H1 (cell line): ENCODE measurements around the gene EBF3. TPM values are rescaled to one million over a fixed set of nuclear protein-coding genes. Genes with fewer than 3 reads are reported as not detected.

Source experiments
- CTCF ChIA-PET: fragments of 300-600 bp; sonication (Branson Sonifier 250); formaldehyde crosslinking; loops from one replicate; lab custom pipeline; 2021; ENCODE audit not compliant: partially characterized antibody; lab: Charles Lee
- POLR2A ChIA-PET: fragments of 300-600 bp; sonication (Branson Sonifier 250); formaldehyde crosslinking; loops from one replicate; lab custom pipeline; 2021; ENCODE audit warnings: inconsistent platforms; ENCODE audit not compliant: partially characterized antibody; lab: Charles Lee
- DNase-seq, 2 experiments: peaks; one replicate each; pipeline versions ENCODE4 v3.0.0 to v3.0.0-alpha.2; 2010 to 2022; ENCODE audit warnings: low spot score in 2 of 2, low read depth in 1 of 2, mixed read lengths in 1 of 2
- FAIRE-seq: peaks from 2 replicates; lab custom pipeline; 2011; peaks lifted over from hg19 to GRCh38; lab: Jason Lieb, UNC
- H2AFZ ChIP-seq: 2 replicates; pipeline ENCODE4 v1.8.1; 2012; ENCODE audit warnings: low read length, inconsistent platforms
- H2AK5ac ChIP-seq: 2 replicates; pipeline ENCODE4 v1.6.1; 2013; ENCODE audit warnings: low read depth, low read length
- H2BK120ac ChIP-seq: replicated peaks from 2 replicates; pipeline ENCODE3; 2013; ENCODE audit warnings: low read depth, low read length, inconsistent platforms
- H2BK12ac ChIP-seq: 2 replicates; pipeline ENCODE4 v1.6.1; 2013; ENCODE audit warnings: low read depth, low read length
- H2BK15ac ChIP-seq: 2 replicates; pipeline ENCODE4 v1.6.1; 2013; ENCODE audit warnings: low read length
- H2BK20ac ChIP-seq: 2 replicates; pipeline ENCODE4 v1.6.1; 2013; ENCODE audit warnings: low read length
- H2BK5ac ChIP-seq: 2 replicates; pipeline ENCODE4 v1.6.1; 2013; ENCODE audit warnings: low read depth, low read length
- H3K14ac ChIP-seq: 2 replicates; pipeline ENCODE4 v1.6.1; 2013; ENCODE audit warnings: inconsistent platforms; ENCODE audit not compliant: insufficient read length
- H3K18ac ChIP-seq: 2 replicates; pipeline ENCODE4 v1.6.1; 2013; ENCODE audit warnings: low read length; ENCODE audit errors: extremely low read depth
- H3K23ac ChIP-seq: 2 replicates; pipeline ENCODE4 v1.6.1; 2013; ENCODE audit warnings: inconsistent platforms; ENCODE audit not compliant: insufficient read length
- H3K23me2 ChIP-seq: 2 replicates; pipeline ENCODE4 v1.6.1; 2013; ENCODE audit warnings: low read depth, low read length
- H3K27ac ChIP-seq: 2 replicates; pipeline ENCODE4 v1.6.1; 2011; ENCODE audit warnings: low read depth, low read length, inconsistent platforms
- H3K27me3 ChIP-seq, 4 experiments: replicated peaks in 1 of 4; 1 replicate in 1 of 4; 2 replicates in 3 of 4; pipeline versions ENCODE4 v1.6.1 to v1.8.1; 2011 to 2013; ENCODE audit warnings: low read length in 3 of 4, mild to moderate bottlenecking in 3 of 4, inconsistent platforms in 2 of 4, mixed read lengths in 2 of 4, moderate library complexity in 1 of 4; ENCODE audit not compliant: control insufficient read depth in 3 of 4, insufficient read depth in 3 of 4; ENCODE audit errors: extremely low read depth in 1 of 4
- H3K36me3 ChIP-seq, 4 experiments: 2 replicates each; pipeline versions ENCODE4 v1.6.1 to v1.8.1; 2011 to 2013; ENCODE audit warnings: mild to moderate bottlenecking in 4 of 4, low read length in 3 of 4, moderate library complexity in 2 of 4, control low read depth in 1 of 4, inconsistent platforms in 1 of 4; ENCODE audit not compliant: insufficient read depth in 4 of 4, control insufficient read depth in 2 of 4
- H3K4ac ChIP-seq: replicated peaks from 2 replicates; pipeline ENCODE3; 2013; ENCODE audit warnings: low read length, low read depth, mixed read lengths, inconsistent platforms; ENCODE audit not compliant: insufficient read length
- H3K4me1 ChIP-seq, 4 experiments: replicated peaks in 1 of 4; 1 replicate in 1 of 4; 2 replicates in 3 of 4; pipeline versions ENCODE4 v1.6.1 to v1.8.1; 2011 to 2013; ENCODE audit warnings: low read length in 3 of 4, inconsistent platforms in 2 of 4, mixed read lengths in 1 of 4; ENCODE audit not compliant: insufficient read depth in 4 of 4, control insufficient read depth in 3 of 4
- H3K4me2 ChIP-seq, 2 experiments: 2 replicates each; pipeline versions ENCODE4 v1.6.1 to v1.8.1; 2011 to 2013; ENCODE audit warnings: low read depth in 2 of 2, low read length in 2 of 2, control low read depth in 1 of 2, inconsistent platforms in 1 of 2, mild to moderate bottlenecking in 1 of 2; ENCODE audit not compliant: insufficient read depth in 1 of 2
- H3K4me3 ChIP-seq, 4 experiments: fragments of 200-600, 300-600 bp in 1 of 4; sonication (generic), shearing (Covaris generic), sonication (Bioruptor Twin) in 1 of 4; 2 replicates each; pipeline versions ENCODE4 v1.5.1 to v1.8.1; 2011 to 2016; ENCODE audit warnings: low read length in 4 of 4, low read depth in 3 of 4, control low read depth in 2 of 4, inconsistent platforms in 2 of 4, mild to moderate bottlenecking in 2 of 4, mixed read lengths in 1 of 4, moderate library complexity in 1 of 4; ENCODE audit not compliant: insufficient read depth in 2 of 4; ENCODE audit errors: extremely low read depth in 1 of 4
- H3K56ac ChIP-seq: replicated peaks from 2 replicates; pipeline ENCODE3; 2013; ENCODE audit warnings: low read depth, mild to moderate bottlenecking, mixed read lengths, low read length, inconsistent platforms; ENCODE audit not compliant: insufficient read length
- H3K79me1 ChIP-seq: 2 replicates; pipeline ENCODE4 v1.6.1; 2013; ENCODE audit warnings: low read depth, low read length, control low read depth
- H3K79me2 ChIP-seq, 2 experiments: 2 replicates each; pipeline versions ENCODE4 v1.6.1 to v1.8.1; 2012 to 2013; ENCODE audit warnings: low read length in 2 of 2, mild to moderate bottlenecking in 2 of 2, inconsistent platforms in 1 of 2; ENCODE audit not compliant: insufficient read depth in 2 of 2, control insufficient read depth in 1 of 2
- H3K9ac ChIP-seq, 4 experiments: replicated peaks in 1 of 4; 1 replicate in 1 of 4; 2 replicates in 3 of 4; pipeline versions ENCODE4 v1.6.1 to v1.8.1; 2011 to 2013; ENCODE audit warnings: low read depth in 3 of 4, low read length in 3 of 4, control low read depth in 2 of 4, mild to moderate bottlenecking in 2 of 4, moderate library complexity in 2 of 4, inconsistent platforms in 1 of 4; ENCODE audit errors: extremely low read depth in 1 of 4
- H3K9me3 ChIP-seq, 2 experiments: 2 replicates each; pipeline versions ENCODE4 v1.6.1 to v1.8.1; 2012 to 2013; ENCODE audit warnings: mild to moderate bottlenecking in 2 of 2, moderate library complexity in 2 of 2, control low read depth in 1 of 2, inconsistent platforms in 1 of 2, low read depth in 1 of 2, low read length in 1 of 2, mixed read lengths in 1 of 2; ENCODE audit not compliant: insufficient read depth in 2 of 2
- H4K20me1 ChIP-seq, 2 experiments: replicated peaks in 1 of 2; 2 replicates each; pipeline versions ENCODE3 to v1.8.1; 2011 to 2013; ENCODE audit warnings: inconsistent platforms in 2 of 2, low read length in 2 of 2, mild to moderate bottlenecking in 1 of 2; ENCODE audit not compliant: insufficient read depth in 2 of 2, control insufficient read depth in 1 of 2
- H4K5ac ChIP-seq: 2 replicates; pipeline ENCODE4 v1.6.1; 2013; ENCODE audit warnings: low read length, low read depth, mixed read lengths, inconsistent platforms; ENCODE audit not compliant: insufficient read length
- H4K8ac ChIP-seq: 2 replicates; pipeline ENCODE4 v1.8.0; 2013; ENCODE audit warnings: mild to moderate bottlenecking, moderate library complexity, low read length, inconsistent platforms; ENCODE audit not compliant: insufficient read depth; ENCODE audit errors: extremely low read depth
- H4K91ac ChIP-seq: replicated peaks from 2 replicates; pipeline ENCODE3; 2013; ENCODE audit warnings: low read length, mixed read lengths, inconsistent platforms; ENCODE audit not compliant: insufficient read length
- CBX8 ChIP-seq: fragments of 300-800, 300-1000 bp; sonication (generic); IDR thresholded peaks from 2 replicates; pipeline ENCODE4 v1.7.1; 2016; ENCODE audit warnings: low read depth, low read length, borderline replicate concordance
- CTBP2 ChIP-seq: IDR thresholded peaks from 2 replicates; pipeline ENCODE4 v1.7.0; 2011; ENCODE audit warnings: borderline replicate concordance, mild to moderate bottlenecking, moderate library complexity, mixed read lengths, low read length; ENCODE audit not compliant: insufficient read depth, insufficient read length
- GABPA ChIP-seq: IDR thresholded peaks from 2 replicates; pipeline ENCODE4 v1.6.1; 2011; ENCODE audit warnings: mild to moderate bottlenecking, low read length, moderate library complexity, borderline replicate concordance; ENCODE audit not compliant: insufficient read depth
- RXRA ChIP-seq: IDR thresholded peaks from 2 replicates; pipeline ENCODE4 v1.6.1; 2011; ENCODE audit warnings: low read depth, mild to moderate bottlenecking, low read length, moderate library complexity; ENCODE audit not compliant: insufficient read depth
- SIN3A ChIP-seq, 2 experiments: IDR thresholded peaks in 1 of 2; conservative IDR thresholded peaks in 1 of 2; 2 replicates each; pipeline ENCODE4 v1.6.1; 2011 to 2012; ENCODE audit warnings: low read length in 2 of 2, improper control_type of control experiment in 1 of 2, low read depth in 1 of 2, mild to moderate bottlenecking in 1 of 2
- SIRT6 ChIP-seq: IDR thresholded peaks from one replicate; pipeline ENCODE4 v1.7.1; 2012; ENCODE audit warnings: low read length, inconsistent platforms
- SIX5 ChIP-seq: IDR thresholded peaks from 2 replicates; pipeline ENCODE4 v1.6.1; 2011; ENCODE audit warnings: mild to moderate bottlenecking, low read depth, low read length
- SP2 ChIP-seq: IDR thresholded peaks from 2 replicates; pipeline ENCODE4 v1.6.1; 2012; ENCODE audit warnings: mild to moderate bottlenecking, low read length, inconsistent platforms
- WGBS, 2 experiments: shearing (Covaris generic) in 1 of 2; methylation state at CpG; one replicate each; pipeline versions ENCODE4 v1.1.6 to v1.1.7; 2013 to 2015; ENCODE audit warnings: low lambda C conversion rate in 2 of 2, mixed read lengths in 2 of 2, inconsistent platforms in 1 of 2, low coverage in 1 of 2, missing lambda C conversion rate in 1 of 2; ENCODE audit not compliant: insufficient replicate concordance in 2 of 2, insufficient coverage in 1 of 2, insufficient read length in 1 of 2; ENCODE audit errors: extremely low coverage in 1 of 2, missing lambda C conversion rate in 1 of 2; 5-methylcytosine and 5-hydroxymethylcytosine counted together
- polyA plus RNA-seq, 7 experiments: library from polyadenylated mRNA; depleted of rRNA in 3 of 7; stranded (reverse) in 5 of 7; unstranded in 2 of 7; fragments of >200 nt in 5 of 7; fragments of 200-250 nt in 2 of 7; gene quantifications; 1 replicate in 5 of 7; 2 replicates in 1 of 7; 4 replicates in 1 of 7; pipeline versions ENCODE4 v1.2.1 to v1.2.3, GENCODE V29; 2011 to 2013; ENCODE audit warnings: missing spikeins in 2 of 7, mixed read lengths in 2 of 7
- total RNA-seq: library from RNA; stranded (reverse); fragmentation: NEBNext Ultra II Directional; extraction: Animal tissue kit (Norgen Biotek cat#: 25700); gene quantifications from 2 replicates; pipeline ENCODE4 v1.2.1, GENCODE V29; 2021

EBF3 gene
- total and polyA plus RNA-seq, 2 of the 8 experiments (the other 6 are each of a cell fraction or from before 2014, with no cell fraction given), result 0.08 to 0.26 TPM

- Histone ChIP-seq H4K5ac (no peak overlapping the region), H2BK15ac (no peak overlapping the region), H3K4me1 (peaks cover 0 to 2% (median 0%) of the 10 kb centered on the region in 4 experiments; a peak in 2 of 7 replicates), H3K4me2 (no peak overlapping the region), H2AK5ac (no peak overlapping the region), H2BK20ac (no peak overlapping the region), H3K9me3 (no peaks in the 10 kb centered on the region), H2AFZ (no peak overlapping the region), H3K36me3 (no peaks in the 10 kb centered on the region), H4K20me1 (no peaks in the 10 kb centered on the region), H2BK5ac (no peak overlapping the region), H3K79me2 (no peaks in the 10 kb centered on the region), H3K23ac (no peak overlapping the region), H3K9ac (no peak overlapping the region), H2BK120ac (no peak overlapping the region), H4K91ac (no peak overlapping the region), H3K56ac (no peak overlapping the region), H3K18ac (no peak overlapping the region), H3K4ac (no peak overlapping the region), H3K27ac (no peak overlapping the region), H4K8ac (no peak overlapping the region), H2BK12ac (no peak overlapping the region), H3K23me2 (no peaks in the 10 kb centered on the region), H3K14ac (no peak overlapping the region), H3K4me3 (no peak overlapping the region), H3K27me3 (no peaks in the 10 kb centered on the region), H3K79me1 (no peaks in the 10 kb centered on the region)
- ChIA-PET POLR2A (no interaction called here), CTCF (interaction anchor here (0.6 to 1.2 kb wide), 3 partner anchors 8 to 73 kb away, joined by 3 to 4 read pairs (median 3); no protein-coding TSS in a partner anchor)
- WGBS, 2 experiments, result 89% methylated on average over 12 of the region's 12 CpGs; no CpG with 5 or more reads in 1 of the 2 experiments
- DNase-seq (no peak), FAIRE-seq (no peak)
- TF ChIP-seq GABPA (no peak), RXRA (no peak), SP2 (no peak), CTBP2 (no peak), CBX8 (no peak), SIX5 (no peak), SIRT6 (no peak), SIN3A (conservative IDR thresholded peaks at IDR 0.05 in 1 of 2, IDR thresholded peaks at IDR 0.05 in 1 of 2; ENCODE audit: low read depth in 1 of 2, low read length in 2 of 2) (no peak)
These were observed 118.8 kb downstream of the EBF3 start for GRCh38 chr10:129845111-129845753.
